HepG2 (cell line): Measurements from ENCODE around the gene PRIMPOL. TPM values are rescaled to one million over a fixed set of nuclear protein-coding genes. Genes with fewer than 3 reads are reported as not detected.

ENCODE experiments used
- CERS6 ChIP-seq: sonication (generic); formaldehyde crosslinking; IDR thresholded peaks from 2 replicates; pipeline ENCODE4 v1.5.0; 2020; ENCODE audit warnings: missing genetic modification reagents
- HMG20B ChIP-seq: conservative IDR thresholded peaks from 2 replicates; pipeline ENCODE4 v1.6.1; 2016; ENCODE audit warnings: missing genetic modification reagents, missing compliant biosample characterization
- NFE2L1 ChIP-seq: sonication (generic); formaldehyde crosslinking; IDR thresholded peaks from 2 replicates; pipeline ENCODE4 v1.4.0; 2020; ENCODE audit warnings: missing genetic modification reagents, mild to moderate bottlenecking, borderline replicate concordance
- PRDM4 ChIP-seq: sonication (generic); formaldehyde crosslinking; IDR thresholded peaks from 2 replicates; pipeline ENCODE4 v1.9.0; 2021; ENCODE audit warnings: missing genetic modification reagents, borderline replicate concordance
- STAG1 ChIP-seq: sonication (generic); formaldehyde crosslinking; IDR thresholded peaks from 2 replicates; pipeline ENCODE4 v1.4.0; 2020; ENCODE audit warnings: missing genetic modification reagents
- TBX2 ChIP-seq: sonication (generic); formaldehyde crosslinking; IDR thresholded peaks from 2 replicates; pipeline ENCODE4 v1.5.0; 2020; ENCODE audit warnings: missing genetic modification reagents, mild to moderate bottlenecking, borderline replicate concordance
- TP53 ChIP-seq: sonication (generic); formaldehyde crosslinking; conservative IDR thresholded peaks from 2 replicates; pipeline ENCODE4 v1.4.0; 2020; ENCODE audit warnings: missing genetic modification reagents
- TRIM22 ChIP-seq: fragments of 450-650 bp; IDR thresholded peaks from 2 replicates; pipeline ENCODE4 v1.6.1; 2017
- ZNF563 ChIP-seq: sonication (generic); formaldehyde crosslinking; IDR thresholded peaks from 2 replicates; pipeline ENCODE4 v1.8.0; 2022; ENCODE audit warnings: mild to moderate bottlenecking, moderate library complexity, missing genetic modification reagents
- ZNF770 ChIP-seq: sonication (generic); formaldehyde crosslinking; IDR thresholded peaks from 2 replicates; pipeline ENCODE4 v1.5.0; 2020; ENCODE audit warnings: mild to moderate bottlenecking, missing genetic modification reagents
- ZNF777 ChIP-seq: sonication (generic); formaldehyde crosslinking; IDR thresholded peaks from 2 replicates; pipeline ENCODE4 v1.4.0; 2020; ENCODE audit warnings: missing genetic modification reagents
- polyA plus RNA-seq, 8 experiments: library from polyadenylated mRNA; depleted of rRNA in 3 of 8; stranded (reverse) in 7 of 8; unstranded in 1 of 8; fragments of >200 nt; fragmentation: Illumina TruSeq in 4 of 8; extraction: Trizol in 4 of 8; gene quantifications; 2 replicates each; pipeline versions ENCODE4 v1.2.1 to v1.2.3, GENCODE V29; 2011 to 2016; ENCODE audit warnings: low read depth in 4 of 8, missing spikeins in 1 of 8, mixed read lengths in 1 of 8; ENCODE audit not compliant: insufficient read depth in 1 of 8
- total RNA-seq, 5 experiments: library from RNA; depleted of rRNA; stranded (reverse); fragments of >200 nt; fragmentation: Illumina TruSeq; extraction: Trizol; gene quantifications; 2 replicates each; pipeline ENCODE4 v1.2.3, GENCODE V29; 2016; ENCODE audit warnings: low read depth in 1 of 5
- TF ChIP-seq, protein P1 (sequence below): sonication (generic); formaldehyde crosslinking; IDR thresholded peaks from one replicate; pipeline ENCODE4 v1.5.1; 2020; ENCODE audit warnings: mild to moderate bottlenecking, missing genetic modification reagents; ENCODE audit errors: not compliant biosample characterization

PRIMPOL gene
- total and polyA plus RNA-seq, 2 of the 13 experiments (the other 11 are each of a cell fraction or from before 2014, with no cell fraction given): 7.3 to 11.0 TPM

DNA sequence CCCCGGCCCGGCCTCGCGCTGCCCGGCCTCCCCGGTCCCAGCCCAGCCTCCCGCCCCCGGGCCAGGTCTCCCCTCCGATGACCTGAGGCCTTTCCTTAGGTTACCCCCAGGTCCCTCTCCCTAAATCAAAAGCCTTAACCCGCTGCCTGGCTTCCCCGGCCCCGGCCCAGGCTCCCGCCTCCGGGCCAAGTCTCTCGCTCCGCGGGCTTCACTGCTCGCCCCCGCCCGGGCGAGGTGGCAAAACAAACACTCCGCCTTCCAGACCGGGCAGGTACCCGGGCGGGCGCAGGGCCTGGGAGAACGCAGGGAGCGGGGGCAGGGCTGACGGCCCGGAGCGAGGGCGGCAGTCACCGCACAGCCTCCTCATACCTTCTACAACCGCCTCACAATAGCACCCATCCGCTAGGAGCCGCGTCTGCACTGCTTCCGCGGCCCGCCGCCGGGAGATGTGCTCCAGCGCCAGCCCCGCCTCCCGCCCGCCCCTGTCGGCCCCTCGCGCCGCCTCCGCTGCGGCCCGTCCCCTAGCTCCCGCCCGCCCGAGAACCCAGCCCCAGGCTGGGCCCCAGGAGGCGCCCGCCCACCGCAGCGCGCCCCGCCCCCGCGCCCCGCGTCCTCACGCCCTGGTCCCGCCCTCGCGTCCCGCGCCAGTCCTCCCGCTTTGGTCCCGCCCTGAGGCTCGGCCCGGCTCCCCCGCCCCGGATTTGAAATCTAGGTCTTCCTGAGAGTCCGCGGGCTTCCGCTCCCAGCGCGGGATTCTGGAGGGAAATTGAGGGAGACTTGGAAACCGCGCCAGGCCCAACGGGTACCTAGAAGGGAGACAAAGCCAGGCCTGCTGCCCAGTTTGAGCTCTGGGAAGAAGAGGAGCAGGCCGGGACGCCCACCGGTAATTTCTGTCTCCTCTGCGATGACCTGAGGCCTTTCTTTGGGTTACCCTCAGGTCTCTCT lies at the start of gene PRIMPOL, which contains the start of gene CASP3 (continued):
- TF ChIP-seq, protein P1, sequence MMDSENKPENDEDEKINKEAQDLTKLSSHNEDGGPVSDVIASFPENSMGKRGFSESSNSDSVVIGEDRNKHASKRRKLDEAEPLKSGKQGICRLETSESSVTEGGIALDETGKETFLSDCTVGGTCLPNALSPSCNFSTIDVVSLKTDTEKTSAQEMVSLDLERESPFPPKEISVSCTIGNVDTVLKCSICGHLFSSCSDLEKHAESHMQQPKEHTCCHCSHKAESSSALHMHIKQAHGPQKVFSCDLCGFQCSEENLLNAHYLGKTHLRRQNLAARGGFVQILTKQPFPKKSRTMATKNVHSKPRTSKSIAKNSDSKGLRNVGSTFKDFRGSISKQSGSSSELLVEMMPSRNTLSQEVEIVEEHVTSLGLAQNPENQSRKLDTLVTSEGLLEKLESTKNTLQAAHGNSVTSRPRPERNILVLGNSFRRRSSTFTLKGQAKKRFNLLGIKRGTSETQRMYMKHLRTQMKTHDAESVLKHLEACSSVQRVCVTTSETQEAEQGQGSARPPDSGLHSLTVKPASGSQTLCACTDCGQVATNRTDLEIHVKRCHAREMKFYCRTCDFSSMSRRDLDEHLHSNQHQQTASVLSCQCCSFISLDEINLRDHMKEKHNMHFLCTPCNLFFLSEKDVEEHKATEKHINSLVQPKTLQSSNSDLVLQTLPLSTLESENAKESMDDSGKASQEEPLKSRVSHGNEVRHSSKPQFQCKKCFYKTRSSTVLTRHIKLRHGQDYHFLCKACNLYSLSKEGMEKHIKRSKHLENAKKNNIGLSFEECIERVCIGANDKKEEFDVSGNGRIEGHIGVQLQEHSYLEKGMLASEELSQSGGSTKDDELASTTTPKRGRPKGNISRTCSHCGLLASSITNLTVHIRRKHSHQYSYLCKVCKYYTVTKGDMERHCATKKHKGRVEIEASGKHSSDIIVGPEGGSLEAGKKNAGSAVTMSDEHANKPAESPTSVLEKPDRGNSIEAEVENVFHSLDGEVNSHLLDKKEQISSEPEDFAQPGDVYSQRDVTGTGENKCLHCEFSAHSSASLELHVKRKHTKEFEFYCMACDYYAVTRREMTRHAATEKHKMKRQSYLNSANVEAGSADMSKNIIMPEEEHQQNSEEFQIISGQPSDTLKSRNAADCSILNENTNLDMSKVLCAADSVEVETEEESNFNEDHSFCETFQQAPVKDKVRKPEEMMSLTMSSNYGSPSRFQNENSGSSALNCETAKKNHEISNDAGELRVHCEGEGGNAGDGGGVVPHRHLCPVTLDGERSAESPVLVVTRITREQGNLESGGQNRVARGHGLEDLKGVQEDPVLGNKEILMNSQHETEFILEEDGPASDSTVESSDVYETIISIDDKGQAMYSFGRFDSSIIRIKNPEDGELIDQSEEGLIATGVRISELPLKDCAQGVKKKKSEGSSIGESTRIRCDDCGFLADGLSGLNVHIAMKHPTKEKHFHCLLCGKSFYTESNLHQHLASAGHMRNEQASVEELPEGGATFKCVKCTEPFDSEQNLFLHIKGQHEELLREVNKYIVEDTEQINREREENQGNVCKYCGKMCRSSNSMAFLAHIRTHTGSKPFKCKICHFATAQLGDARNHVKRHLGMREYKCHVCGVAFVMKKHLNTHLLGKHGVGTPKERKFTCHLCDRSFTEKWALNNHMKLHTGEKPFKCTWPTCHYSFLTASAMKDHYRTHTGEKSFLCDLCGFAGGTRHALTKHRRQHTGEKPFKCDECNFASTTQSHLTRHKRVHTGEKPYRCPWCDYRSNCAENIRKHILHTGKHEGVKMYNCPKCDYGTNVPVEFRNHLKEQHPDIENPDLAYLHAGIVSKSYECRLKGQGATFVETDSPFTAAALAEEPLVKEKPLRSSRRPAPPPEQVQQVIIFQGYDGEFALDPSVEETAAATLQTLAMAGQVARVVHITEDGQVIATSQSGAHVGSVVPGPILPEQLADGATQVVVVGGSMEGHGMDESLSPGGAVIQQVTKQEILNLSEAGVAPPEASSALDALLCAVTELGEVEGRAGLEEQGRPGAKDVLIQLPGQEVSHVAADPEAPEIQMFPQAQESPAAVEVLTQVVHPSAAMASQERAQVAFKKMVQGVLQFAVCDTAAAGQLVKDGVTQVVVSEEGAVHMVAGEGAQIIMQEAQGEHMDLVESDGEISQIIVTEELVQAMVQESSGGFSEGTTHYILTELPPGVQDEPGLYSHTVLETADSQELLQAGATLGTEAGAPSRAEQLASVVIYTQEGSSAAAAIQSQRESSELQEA: no peak
- TF ChIP-seq PRDM4 (CRISPR knock-in tag): no peak
- TF ChIP-seq ZNF777 (CRISPR knock-in tag): 0 out of 2 replicates have a peak, but pooled peaks have one; percentile 4
- 0 out of 2 replicates have a peak, but pooled peaks have one; percentile 35 for TF ChIP-seq TP53 (CRISPR knock-in tag)
- no peak for TF ChIP-seq TRIM22
- no peak for TF ChIP-seq CERS6 (CRISPR knock-in tag)
- TF ChIP-seq TBX2 (CRISPR knock-in tag): peak; percentile 42; the same call in 1 of the 2 replicates
- no peak for TF ChIP-seq HMG20B (CRISPR knock-in tag)
- TF ChIP-seq STAG1 (CRISPR knock-in tag): peak; percentile 46
- TF ChIP-seq NFE2L1: no peak
- TF ChIP-seq ZNF770 (CRISPR knock-in tag): peak; percentile 92
- peak; percentile 68; the same call in 1 of the 2 replicates for TF ChIP-seq ZNF563 (CRISPR knock-in tag)
